ENCODE measurements around the gene IL12RB1. TPM values are rescaled to one million over a fixed set of nuclear protein-coding genes. Genes with fewer than 3 reads are reported as not detected.

IL12RB1 gene
- total RNA-seq, 2 experiments from 2014 or later, result 7.7 to 41.7 TPM

DNA sequence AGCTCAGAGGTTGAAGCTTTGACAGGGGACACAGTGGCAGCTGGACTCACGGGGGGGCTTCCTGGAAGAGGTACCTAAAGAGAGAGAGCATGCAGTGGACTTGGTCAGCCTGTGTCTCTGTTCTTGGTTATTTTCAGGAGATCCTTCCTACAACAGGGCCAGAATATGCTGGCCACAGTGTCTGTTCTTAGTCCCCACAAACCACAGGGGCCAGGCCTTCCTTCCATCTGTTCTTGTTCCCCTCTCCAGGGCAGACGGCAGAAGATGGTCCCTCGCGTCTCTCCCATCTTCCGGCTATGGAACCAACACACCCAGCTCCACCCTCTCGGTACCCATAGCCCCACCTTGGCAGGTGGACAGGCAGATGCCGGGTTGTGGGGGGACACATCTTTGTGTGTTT is 35.7 kb upstream of the IL12RB1 start:
- no peak overlapping the region for H3K4me2 ChIP-seq (ENCODE audit: low read length)
- DNase-seq (ENCODE audit: low spot score), result no peak
- H3K9me2 ChIP-seq (ENCODE audit: insufficient read depth, low read length), result no peaks in the 10 kb centered on the region
- no TSS peak for BruUV-seq (replicated peaks)
- H3K4me1 ChIP-seq (ENCODE audit: insufficient read depth, low read length, poor library complexity, severe bottlenecking), result peaks cover 25% of the 10 kb centered on the region
- ChIA-PET POLR2A (no interaction called here), CTCF (ENCODE audit: unreplicated experiment) (no interaction called here)
- H2AFZ ChIP-seq (ENCODE audit: low read length), result no peak overlapping the region
- 0 out of 2 replicates have a peak, but pooled peaks cover 3% of the 10 kb centered on the region for H4K20me1 ChIP-seq (ENCODE audit: insufficient read depth, low read length)
- TF ChIP-seq, protein P1, sequence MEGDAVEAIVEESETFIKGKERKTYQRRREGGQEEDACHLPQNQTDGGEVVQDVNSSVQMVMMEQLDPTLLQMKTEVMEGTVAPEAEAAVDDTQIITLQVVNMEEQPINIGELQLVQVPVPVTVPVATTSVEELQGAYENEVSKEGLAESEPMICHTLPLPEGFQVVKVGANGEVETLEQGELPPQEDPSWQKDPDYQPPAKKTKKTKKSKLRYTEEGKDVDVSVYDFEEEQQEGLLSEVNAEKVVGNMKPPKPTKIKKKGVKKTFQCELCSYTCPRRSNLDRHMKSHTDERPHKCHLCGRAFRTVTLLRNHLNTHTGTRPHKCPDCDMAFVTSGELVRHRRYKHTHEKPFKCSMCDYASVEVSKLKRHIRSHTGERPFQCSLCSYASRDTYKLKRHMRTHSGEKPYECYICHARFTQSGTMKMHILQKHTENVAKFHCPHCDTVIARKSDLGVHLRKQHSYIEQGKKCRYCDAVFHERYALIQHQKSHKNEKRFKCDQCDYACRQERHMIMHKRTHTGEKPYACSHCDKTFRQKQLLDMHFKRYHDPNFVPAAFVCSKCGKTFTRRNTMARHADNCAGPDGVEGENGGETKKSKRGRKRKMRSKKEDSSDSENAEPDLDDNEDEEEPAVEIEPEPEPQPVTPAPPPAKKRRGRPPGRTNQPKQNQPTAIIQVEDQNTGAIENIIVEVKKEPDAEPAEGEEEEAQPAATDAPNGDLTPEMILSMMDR (conservative IDR thresholded peaks at IDR 0.05; ENCODE audit: low read length), result no peak
- no peak for TF ChIP-seq EZH2phosphoT487 (IDR thresholded peaks at IDR 0.05; ENCODE audit: borderline replicate concordance, low read depth, low read length)
- peaks cover 64% of the 10 kb centered on the region for H3K36me3 ChIP-seq (ENCODE audit: insufficient read depth, low read length)
- intact Hi-C loops (cut with micrococcal nuclease; ENCODE audit: unreplicated experiment), result no loop called here
- H3K4me3 ChIP-seq (ENCODE audit: low read depth, low read length, poor library complexity, severe bottlenecking), result no peak overlapping the region
- no peaks in the 10 kb centered on the region for H3K9me3 ChIP-seq (ENCODE audit: low read length)
- peaks cover 24% of the 10 kb centered on the region; the same call in 1 of the 2 replicates for H3K79me2 ChIP-seq (ENCODE audit: insufficient read depth, low read depth, low read length)
- H3K27ac ChIP-seq (ENCODE audit: low read depth, low read length, poor library complexity, severe bottlenecking), result no peak overlapping the region

DNA sequence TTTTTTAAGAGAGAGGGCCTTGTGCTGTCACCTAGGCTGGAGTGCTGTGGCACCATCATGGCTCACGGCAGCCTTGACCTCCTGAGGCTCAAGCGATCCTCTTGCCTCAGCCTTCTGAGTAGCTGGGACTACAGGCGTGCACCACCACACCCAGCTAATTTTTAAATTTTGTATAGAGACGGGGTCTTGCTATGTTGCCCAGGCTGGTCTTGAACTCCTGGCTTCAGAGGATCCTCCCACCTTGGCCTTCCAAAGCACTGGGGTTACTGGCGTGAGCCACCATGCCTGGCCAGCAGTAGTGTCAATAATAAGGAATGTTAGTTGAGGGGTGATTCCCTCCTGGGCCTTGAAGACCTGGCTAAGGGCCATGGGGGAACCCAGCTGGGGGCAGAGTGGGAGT is 34.4 kb upstream of the IL12RB1 start:
- ChIA-PET POLR2A (no interaction called here), CTCF (ENCODE audit: unreplicated experiment) (no interaction called here)
- Histone ChIP-seq H3K9me2 (ENCODE audit: insufficient read depth, low read length) (no peaks in the 10 kb centered on the region), H3K27ac (ENCODE audit: low read depth, low read length, poor library complexity, severe bottlenecking) (no peak overlapping the region), H2AFZ (ENCODE audit: low read length) (no peak overlapping the region), H3K9me3 (ENCODE audit: low read length) (no peaks in the 10 kb centered on the region), H3K79me2 (ENCODE audit: insufficient read depth, low read depth, low read length) (peaks cover 24% of the 10 kb centered on the region; the same call in 1 of the 2 replicates), H3K4me1 (ENCODE audit: insufficient read depth, low read length, poor library complexity, severe bottlenecking) (peaks cover 31% of the 10 kb centered on the region), H4K20me1 (ENCODE audit: insufficient read depth, low read length) (0 out of 2 replicates have a peak, but pooled peaks cover 3% of the 10 kb centered on the region), H3K4me2 (ENCODE audit: low read length) (no peak overlapping the region), H3K36me3 (ENCODE audit: insufficient read depth, low read length) (peaks cover 59% of the 10 kb centered on the region), H3K4me3 (ENCODE audit: low read depth, low read length, poor library complexity, severe bottlenecking) (no peak overlapping the region)
- intact Hi-C loops (cut with micrococcal nuclease; ENCODE audit: unreplicated experiment), result no loop called here
- BruUV-seq (replicated peaks), result no TSS peak
- DNase-seq (ENCODE audit: low spot score), result no peak
- no peak for TF ChIP-seq EZH2phosphoT487 (IDR thresholded peaks at IDR 0.05; ENCODE audit: borderline replicate concordance, low read depth, low read length)
- TF ChIP-seq, protein P1 (conservative IDR thresholded peaks at IDR 0.05; ENCODE audit: low read length), result no peak

DNA sequence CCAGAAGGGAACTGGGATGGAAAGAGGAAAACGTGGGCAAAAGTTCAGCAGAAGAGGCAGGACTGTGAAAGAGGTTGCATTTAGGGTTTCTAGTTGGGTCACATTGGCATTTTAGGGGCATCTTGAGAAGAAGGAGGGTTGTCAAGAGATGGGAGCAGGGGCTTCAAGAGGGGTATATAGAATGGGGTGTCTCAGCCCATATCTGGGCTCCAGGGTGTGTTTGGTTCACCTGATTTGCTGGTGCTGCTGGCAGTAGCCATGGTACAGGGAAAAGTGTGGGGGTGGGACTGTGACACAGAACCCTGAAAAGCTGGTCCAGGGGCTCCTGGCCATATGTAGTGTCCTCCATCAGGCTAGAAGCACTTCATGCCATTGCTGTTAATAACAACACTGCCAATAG is 33.4 kb upstream of the IL12RB1 start:
- BruUV-seq (replicated peaks), result no TSS peak
- H3K4me3 ChIP-seq (ENCODE audit: low read depth, low read length, poor library complexity, severe bottlenecking), result peak overlapping the region; percentile 73
- H3K79me2 ChIP-seq (ENCODE audit: insufficient read depth, low read depth, low read length), result peaks cover 24% of the 10 kb centered on the region; the same call in 1 of the 2 replicates
- peaks cover 54% of the 10 kb centered on the region for H3K36me3 ChIP-seq (ENCODE audit: insufficient read depth, low read length)
- TF ChIP-seq, protein P1 (conservative IDR thresholded peaks at IDR 0.05; ENCODE audit: low read length), result no peak
- TF ChIP-seq EZH2phosphoT487 (IDR thresholded peaks at IDR 0.05; ENCODE audit: borderline replicate concordance, low read depth, low read length), result no peak
- peaks cover 31% of the 10 kb centered on the region for H3K4me1 ChIP-seq (ENCODE audit: insufficient read depth, low read length, poor library complexity, severe bottlenecking)
- peak overlapping the region; percentile 70 for H3K27ac ChIP-seq (ENCODE audit: low read depth, low read length, poor library complexity, severe bottlenecking)
- no peaks in the 10 kb centered on the region for H3K9me2 ChIP-seq (ENCODE audit: insufficient read depth, low read length)
- ChIA-PET POLR2A (interaction anchor here (0.6 kb wide), 1 partner anchor 49 kb away, joined by 7 read pairs; no protein-coding TSS in a partner anchor), CTCF (ENCODE audit: unreplicated experiment) (no interaction called here)
- H3K9me3 ChIP-seq (ENCODE audit: low read length), result no peaks in the 10 kb centered on the region
- H4K20me1 ChIP-seq (ENCODE audit: insufficient read depth, low read length), result 0 out of 2 replicates have a peak, but pooled peaks cover 3% of the 10 kb centered on the region
- DNase-seq (ENCODE audit: low spot score), result no peak
- H2AFZ ChIP-seq (ENCODE audit: low read length), result no peak overlapping the region
- intact Hi-C loops (cut with micrococcal nuclease; ENCODE audit: unreplicated experiment), result no loop called here
- H3K4me2 ChIP-seq (ENCODE audit: low read length), result peak overlapping the region; percentile 85

Measured in OCI-LY7 (cell line).